CD4-positive, alpha-beta memory T cell (primary cell): ENCODE measurements around the gene DNAJB9. TPM values are rescaled to one million over a fixed set of nuclear protein-coding genes. Genes with fewer than 3 reads are reported as not detected.
A peak's percentile ranks its signal among the peaks of the same experiment; 100 is the strongest.

Experiments used
- CTCF ChIA-PET: fragments of 350-600 bp; sonication (Branson Sonifier 250); formaldehyde crosslinking; loops from one replicate; lab custom pipeline; 2021; ENCODE audit warnings: inconsistent platforms; ENCODE audit not compliant: partially characterized antibody; lab: Charles Lee
- POLR2A ChIA-PET: fragments of 350-600 bp; sonication (Branson Sonifier 250); formaldehyde crosslinking; loops from one replicate; lab custom pipeline; 2021; ENCODE audit not compliant: partially characterized antibody; lab: Charles Lee
- DNase-seq, 5 donors: peaks; one replicate each; pipeline versions ENCODE4 v3.0.0 to v3.0.0-alpha.2; 2020 to 2022; ENCODE audit warnings: mixed read lengths in 1 of 5
- H3K27ac ChIP-seq: one replicate; pipeline ENCODE4 v1.7.0; 2013; ENCODE audit warnings: low read depth, low read length
- H3K27me3 ChIP-seq: 2 replicates; pipeline ENCODE4 v1.7.0; 2013; ENCODE audit warnings: mild to moderate bottlenecking, low read length, moderate library complexity; ENCODE audit not compliant: insufficient read depth
- H3K36me3 ChIP-seq: 2 replicates; pipeline ENCODE4 v1.7.0; 2013; ENCODE audit warnings: mild to moderate bottlenecking, low read length, moderate library complexity; ENCODE audit not compliant: insufficient read depth
- H3K4me1 ChIP-seq: 2 replicates; pipeline ENCODE4 v1.7.0; 2013; ENCODE audit warnings: mild to moderate bottlenecking, low read length, moderate library complexity; ENCODE audit not compliant: insufficient read depth
- H3K4me3 ChIP-seq, 2 donors: one replicate each; pipeline ENCODE4 v1.7.0; 2013; ENCODE audit warnings: low read length in 2 of 2, mild to moderate bottlenecking in 1 of 2
- H3K9me3 ChIP-seq, 2 donors: one replicate each; pipeline ENCODE4 v1.7.0; 2013; ENCODE audit warnings: low read length in 2 of 2, control low read depth in 1 of 2; ENCODE audit not compliant: control insufficient read depth in 1 of 2
- H3K27ac Mint-ChIP-seq, 7 donors: one replicate each; pipeline ENCODE4 v1.8.0; 2020 to 2021; ENCODE audit warnings: mixed read lengths in 7 of 7, mild to moderate bottlenecking in 6 of 7, inconsistent platforms in 3 of 7, moderate library complexity in 3 of 7
- H3K27me3 Mint-ChIP-seq, 2 donors: one replicate each; pipeline ENCODE4 v1.8.0; 2020 to 2021; ENCODE audit warnings: mixed read lengths in 2 of 2
- H3K36me3 Mint-ChIP-seq, 2 donors: one replicate each; pipeline ENCODE4 v1.8.0; 2020 to 2021; ENCODE audit warnings: mixed read lengths in 2 of 2, inconsistent platforms in 1 of 2, mild to moderate bottlenecking in 1 of 2
- H3K4me1 Mint-ChIP-seq, 4 donors: one replicate each; pipeline ENCODE4 v1.8.0; 2020 to 2021; ENCODE audit warnings: mixed read lengths in 4 of 4, mild to moderate bottlenecking in 1 of 4
- H3K4me3 Mint-ChIP-seq, 8 donors: one replicate each; pipeline ENCODE4 v1.8.0; 2020 to 2021; ENCODE audit warnings: mixed read lengths in 8 of 8, mild to moderate bottlenecking in 7 of 8, moderate library complexity in 6 of 8, inconsistent platforms in 3 of 8
- H3K9me3 Mint-ChIP-seq, 8 donors: one replicate each; pipeline ENCODE4 v1.8.0; 2020 to 2021; ENCODE audit warnings: mixed read lengths in 8 of 8, mild to moderate bottlenecking in 5 of 8, inconsistent platforms in 3 of 8, moderate library complexity in 1 of 8
- intact Hi-C: fragments of 100-400 bp; cut with micrococcal nuclease; formaldehyde crosslinking; loops from one replicate; pipeline ENCODE4 v1.15.1; 2023
- polyA plus RNA-seq, 2 donors: library from polyadenylated mRNA; unstranded; fragments of 300-500 nt; fragmentation: Illumina TruSeq; gene quantifications; one replicate each; pipeline ENCODE4 v1.2.3, GENCODE V29; 2021
- total RNA-seq, 2 experiments: library from RNA; stranded (reverse); gene quantifications; one replicate each; pipeline ENCODE4 v1.2.3, GENCODE V29; 2021

DNAJB9 gene
- 10 to 100 TPM; 43.6 to 49.3 TPM for total RNA-seq
- 100 to 1,000 TPM in 1 of 2 donors, 10 to 100 TPM in 1; 30.2 to 138 TPM for polyA plus RNA-seq

DNA sequence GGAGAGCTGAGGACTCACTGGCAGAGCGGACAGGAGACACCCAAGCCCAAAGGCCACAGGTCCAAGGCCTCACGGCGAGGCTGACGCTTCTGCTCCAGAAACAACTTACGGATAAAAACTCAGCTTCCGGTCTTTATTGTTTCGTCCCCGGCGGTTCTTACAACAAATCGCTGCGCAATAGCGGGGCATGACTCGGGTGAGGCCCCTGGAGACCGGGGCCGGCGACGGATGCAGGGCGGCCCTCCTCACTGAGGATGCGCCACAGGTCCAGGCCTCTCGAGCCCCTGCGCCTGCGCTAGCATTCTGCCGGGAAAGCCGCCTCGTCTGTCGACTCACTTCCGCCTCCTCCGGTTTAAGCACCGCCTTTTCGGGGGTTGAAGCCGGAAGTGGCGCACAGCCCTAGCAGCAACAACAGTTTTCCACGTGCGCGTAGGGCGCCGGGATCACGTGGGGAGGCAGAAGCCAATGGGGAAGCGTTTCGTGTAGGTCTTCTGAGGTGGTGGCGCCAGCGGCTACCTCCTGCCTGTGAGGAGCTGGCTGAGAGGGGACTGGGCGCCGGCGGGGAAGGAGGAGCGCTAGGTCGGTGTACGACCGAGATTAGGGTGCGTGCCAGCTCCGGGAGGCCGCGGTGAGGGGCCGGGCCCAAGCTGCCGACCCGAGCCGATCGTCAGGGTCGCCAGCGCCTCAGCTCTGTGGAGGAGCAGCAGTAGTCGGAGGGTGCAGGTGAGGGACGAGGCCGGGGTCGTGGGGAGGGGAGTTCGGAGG, at the start of gene DNAJB9, which contains the start of gene THAP5:
TSS of gene DNAJB9 (plus strand) at position 494 of the 765 bp plus-strand sequence. CDS start 1,853 bp downstream, outside the sequence.
TSS of gene THAP5 (minus strand) at position 326 of the 765 bp plus-strand sequence. CDS start at position 189, 137 bp downstream.
- intact Hi-C loops: loop anchor here (1.0 to 2.0 kb wide), 4 partner anchors 43 to 1704 kb away; partner anchors contain the start of genes COG5, DUS4L, HBP1 and PIK3CG
- H3K27ac ChIP-seq: peak within 1 kb of the TSS; percentile 100
- DNase-seq: peak; percentile 99 to 100 (median 100)
- H3K27me3 ChIP-seq: no peaks in the 10 kb centered on the region
- no peaks in the 10 kb centered on the region for H3K27me3 Mint-ChIP-seq
- POLR2A ChIA-PET: interaction anchor here (0.6 to 4.2 kb wide), 11 partner anchors 10 to 1401 kb away, joined by 3 to 138 read pairs (median 4); partner anchors contain the start of genes HBP1 and PNPLA8
- H3K36me3 ChIP-seq: peaks cover 18% of the 10 kb centered on the region
- peaks cover 27 to 58% of the 10 kb centered on the region in 2 donors for H3K36me3 Mint-ChIP-seq
- peaks cover 0 to 4% (median 0%) of the 10 kb centered on the region in 8 donors for H3K9me3 Mint-ChIP-seq
- peak within 1 kb of the TSS; percentile 77 to 97 for H3K4me3 ChIP-seq
- peaks cover 59% of the 10 kb centered on the region for H3K4me1 ChIP-seq
- CTCF ChIA-PET: interaction anchor here (0.6 to 1.8 kb wide), 4 partner anchors 42 to 1401 kb away, joined by 3 to 7 read pairs (median 4); partner anchors contain the start of gene PNPLA8
- H3K4me3 Mint-ChIP-seq: peak within 1 kb of the TSS; percentile 91 to 99 (median 96)
- H3K9me3 ChIP-seq: no peaks in the 10 kb centered on the region
- H3K27ac Mint-ChIP-seq: peak within 1 kb of the TSS; percentile 96 to 100 (median 99)
- H3K4me1 Mint-ChIP-seq: peaks cover 31 to 82% (median 51%) of the 10 kb centered on the region in 4 donors

DNA sequence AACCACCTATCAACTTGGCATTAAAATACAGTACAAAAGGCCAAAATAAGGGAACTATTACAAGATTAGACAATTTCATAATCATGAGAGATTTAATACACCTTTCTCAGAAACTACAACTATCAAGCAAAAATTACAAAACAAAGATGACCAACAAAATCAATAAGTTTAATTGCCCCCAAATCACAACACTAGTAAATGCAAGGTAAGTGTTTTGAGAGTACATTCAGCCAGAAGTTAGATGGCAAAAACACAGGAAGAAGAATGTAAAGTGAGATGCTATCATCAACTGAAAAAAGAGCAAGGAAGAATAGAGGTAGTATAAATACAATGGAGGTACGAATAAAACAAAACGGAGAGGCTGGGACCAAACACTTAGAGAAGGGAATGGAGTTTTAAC, 46.9 kb upstream of the DNAJB9 start:
- H3K27me3 ChIP-seq: no peaks in the 10 kb centered on the region
- intact Hi-C loops: no loop called here
- H3K36me3 ChIP-seq: no peaks in the 10 kb centered on the region
- POLR2A ChIA-PET: interaction anchor here (1.7 kb wide), 1 partner anchor 25 kb away, joined by 4 read pairs; no protein-coding TSS in a partner anchor
- no peaks in the 10 kb centered on the region for H3K9me3 ChIP-seq
- H3K4me3 Mint-ChIP-seq: peak overlapping the region in 4 of 8 donors; percentile 3 to 55 (median 16)
- peaks cover 38% of the 10 kb centered on the region for H3K4me1 ChIP-seq
- peaks cover 38 to 76% (median 56%) of the 10 kb centered on the region in 4 donors for H3K4me1 Mint-ChIP-seq
- H3K36me3 Mint-ChIP-seq: peaks cover 32 to 41% of the 10 kb centered on the region in 2 donors
- H3K27ac ChIP-seq: no peak overlapping the region
- H3K9me3 Mint-ChIP-seq: peaks cover 0 to 4% (median 0%) of the 10 kb centered on the region in 8 donors
- no peak for DNase-seq
- H3K27me3 Mint-ChIP-seq: no peaks in the 10 kb centered on the region
- H3K4me3 ChIP-seq: no peak overlapping the region
- CTCF ChIA-PET: interaction anchor here (4.9 kb wide), 1 partner anchor 25 kb away, joined by 24 read pairs; no protein-coding TSS in a partner anchor
- H3K27ac Mint-ChIP-seq: peak overlapping the region in 6 of 7 donors; percentile 0 to 76 (median 4)

DNA sequence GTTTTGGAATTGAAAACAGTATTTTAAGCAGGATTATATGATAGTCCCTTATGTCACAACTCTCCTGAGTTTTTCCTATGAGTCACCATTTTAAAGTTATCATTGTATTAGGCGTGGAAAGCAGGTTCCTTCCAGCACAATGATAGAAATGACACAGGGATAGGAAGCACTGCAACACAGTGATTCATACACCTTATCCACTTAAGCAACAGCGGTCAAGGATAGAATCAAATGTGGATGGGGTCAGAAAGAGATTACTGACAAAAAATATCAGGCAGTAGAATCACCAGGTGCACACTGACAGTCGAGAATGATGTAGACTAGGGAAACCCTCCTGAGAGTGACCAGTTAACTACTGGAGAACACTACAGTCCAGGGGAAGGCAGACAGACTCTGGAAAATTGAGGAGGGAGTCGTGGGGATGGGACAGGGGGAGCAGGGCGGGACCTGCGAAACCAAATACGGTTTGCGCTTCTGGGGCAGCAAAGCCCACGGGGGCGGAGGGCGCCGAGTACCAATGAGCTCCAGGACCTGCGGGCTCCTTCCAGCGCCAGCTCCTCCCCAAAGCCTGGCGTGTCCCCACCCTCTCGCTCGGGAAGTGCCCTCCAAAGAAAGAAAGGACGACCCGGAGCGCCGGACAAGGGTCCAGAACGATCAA, 44.2 kb upstream of the DNAJB9 start:
- ChIA-PET CTCF (interaction anchor here (1.2 to 4.9 kb wide), 3 partner anchors 11 to 44 kb away, joined by 3 to 24 read pairs (median 3); partner anchors contain the start of genes DNAJB9 and THAP5), POLR2A (interaction anchor here (0.7 to 6.3 kb wide), 5 partner anchors 9 to 1357 kb away, joined by 3 to 138 read pairs (median 3); partner anchors contain the start of genes DNAJB9, HBP1 and THAP5)
- Histone ChIP-seq H3K36me3 (no peaks in the 10 kb centered on the region), H3K4me1 (peaks cover 38% of the 10 kb centered on the region), H3K4me3 (peak overlapping the region; percentile 48 to 81), H3K27ac (peak overlapping the region; percentile 98), H3K9me3 (no peaks in the 10 kb centered on the region), H3K27me3 (no peaks in the 10 kb centered on the region)
- intact Hi-C loops: no loop called here
- DNase-seq: peak in 1 of 5 donors; percentile 38
- H3K27me3 Mint-ChIP-seq: no peaks in the 10 kb centered on the region
- H3K4me3 Mint-ChIP-seq: peak overlapping the region; percentile 90 to 98 (median 96)
- H3K4me1 Mint-ChIP-seq: peaks cover 34 to 63% (median 43%) of the 10 kb centered on the region in 4 donors
- H3K9me3 Mint-ChIP-seq: no peaks in the 10 kb centered on the region
- peak overlapping the region; percentile 99 to 100 (median 100) for H3K27ac Mint-ChIP-seq
- peaks cover 8 to 19% of the 10 kb centered on the region in 2 donors for H3K36me3 Mint-ChIP-seq

DNA sequence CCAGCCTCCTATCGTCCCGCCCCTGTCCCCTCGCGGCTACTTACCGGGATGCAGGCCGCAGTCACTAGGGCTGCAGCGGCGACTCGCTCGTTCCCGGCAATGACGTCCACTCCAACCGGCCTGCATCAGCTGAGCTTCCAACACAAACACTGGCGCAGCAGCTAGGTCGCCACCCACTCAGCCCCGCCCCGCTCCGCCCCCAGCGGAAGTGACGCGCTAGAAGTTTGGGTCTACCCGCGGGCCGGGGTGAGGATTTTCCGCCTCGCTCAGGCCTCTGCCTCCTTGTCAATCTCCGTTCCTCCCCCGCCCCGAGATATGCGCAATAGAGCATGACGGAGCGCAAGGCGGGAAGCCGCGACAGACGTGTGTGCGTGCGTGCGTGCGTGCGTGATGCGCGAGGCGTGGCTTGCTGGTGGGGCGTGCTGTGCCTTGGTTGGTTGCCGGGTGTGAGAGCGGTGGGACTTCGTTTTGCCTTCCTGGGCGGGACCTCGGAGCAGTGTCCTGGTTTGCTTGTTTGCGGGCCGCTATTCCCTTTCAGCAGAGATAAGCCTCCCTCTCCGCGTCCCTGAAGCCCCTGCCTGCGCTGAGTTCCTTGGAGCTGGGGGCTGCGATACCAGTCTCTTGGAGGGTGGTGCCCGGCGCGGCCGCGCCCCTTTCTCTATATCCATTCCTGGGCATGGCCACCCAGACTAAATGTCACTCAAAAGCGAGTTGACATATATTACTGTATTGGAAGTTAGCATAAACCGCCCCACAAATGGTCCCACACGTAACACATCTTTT, 43.5 kb upstream of the DNAJB9 start, which contains the start of gene PNPLA8:
TSS of gene PNPLA8 (minus strand) at position 151 of the 783 bp plus-strand sequence. CDS start 10,644 bp downstream, outside the sequence.
- ChIA-PET POLR2A (interaction anchor here (0.7 to 6.3 kb wide), 7 partner anchors 10 to 1358 kb away, joined by 3 to 138 read pairs (median 3); partner anchors contain the start of genes DNAJB9, HBP1 and THAP5), CTCF (interaction anchor here (1.2 to 4.9 kb wide), 6 partner anchors 12 to 51 kb away, joined by 3 to 24 read pairs (median 4); partner anchors contain the start of genes DNAJB9 and THAP5)
- Mint-ChIP-seq H3K4me1 (peaks cover 30 to 58% (median 39%) of the 10 kb centered on the region in 4 donors), H3K9me3 (no peaks in the 10 kb centered on the region), H3K27ac (peak within 1 kb of the TSS; percentile 99 to 100 (median 100)), H3K4me3 (peak within 1 kb of the TSS; percentile 90 to 98 (median 96)), H3K27me3 (no peaks in the 10 kb centered on the region), H3K36me3 (peaks cover 4 to 16% of the 10 kb centered on the region in 2 donors)
- Histone ChIP-seq H3K4me1 (peaks cover 38% of the 10 kb centered on the region), H3K9me3 (no peaks in the 10 kb centered on the region), H3K4me3 (peak within 1 kb of the TSS; percentile 52 to 81), H3K36me3 (no peaks in the 10 kb centered on the region), H3K27me3 (no peaks in the 10 kb centered on the region), H3K27ac (peak within 1 kb of the TSS; percentile 98)
- intact Hi-C loops: loop anchor here (1.0 kb wide), 2 partner anchors 43 to 1358 kb away; partner anchors contain the start of genes DNAJB9 and THAP5
- peak; percentile 100 for DNase-seq

DNA sequence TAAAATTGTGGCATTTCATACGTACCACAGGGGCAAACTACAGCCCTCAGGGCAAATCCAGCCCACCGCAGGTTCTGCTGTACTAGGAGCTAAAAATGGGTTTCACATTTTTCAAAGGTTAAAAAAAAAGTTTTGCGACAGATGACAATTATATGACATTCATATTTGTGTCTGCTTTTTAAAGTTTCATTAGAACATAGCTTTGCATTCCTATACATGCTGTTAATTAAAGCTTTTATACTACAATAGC, 43.0 kb upstream of the DNAJB9 start:
- Mint-ChIP-seq H3K36me3 (peaks cover 0 to 12% of the 10 kb centered on the region in 2 donors), H3K4me1 (peaks cover 26 to 53% (median 34%) of the 10 kb centered on the region in 4 donors), H3K4me3 (peak overlapping the region; percentile 90 to 98 (median 96)), H3K27ac (peak overlapping the region; percentile 99 to 100 (median 100)), H3K9me3 (no peaks in the 10 kb centered on the region), H3K27me3 (no peaks in the 10 kb centered on the region)
- Histone ChIP-seq H3K27ac (peak overlapping the region; percentile 98), H3K4me3 (peak overlapping the region; percentile 52 to 81), H3K27me3 (no peaks in the 10 kb centered on the region), H3K36me3 (no peaks in the 10 kb centered on the region), H3K4me1 (peaks cover 38% of the 10 kb centered on the region), H3K9me3 (no peaks in the 10 kb centered on the region)
- CTCF ChIA-PET: interaction anchor here (1.3 to 4.9 kb wide), 4 partner anchors 12 to 50 kb away, joined by 4 to 24 read pairs (median 6); partner anchors contain the start of genes DNAJB9 and THAP5
- POLR2A ChIA-PET: interaction anchor here (0.6 to 6.3 kb wide), 5 partner anchors 14 to 1358 kb away, joined by 3 to 138 read pairs (median 3); partner anchors contain the start of genes DNAJB9, HBP1 and THAP5
- DNase-seq: no peak
- intact Hi-C loops: loop anchor here (1.0 kb wide), 2 partner anchors 43 to 1358 kb away; partner anchors contain the start of genes DNAJB9 and THAP5
